ENCODE data around the gene MMP27.

Gene MMP27

GRCh38 chr11:102703826-102704493 lies 1.6 kb downstream of the MMP27 start:
- no peak for DNase-seq (ENCODE audit: low spot score)

DNA sequence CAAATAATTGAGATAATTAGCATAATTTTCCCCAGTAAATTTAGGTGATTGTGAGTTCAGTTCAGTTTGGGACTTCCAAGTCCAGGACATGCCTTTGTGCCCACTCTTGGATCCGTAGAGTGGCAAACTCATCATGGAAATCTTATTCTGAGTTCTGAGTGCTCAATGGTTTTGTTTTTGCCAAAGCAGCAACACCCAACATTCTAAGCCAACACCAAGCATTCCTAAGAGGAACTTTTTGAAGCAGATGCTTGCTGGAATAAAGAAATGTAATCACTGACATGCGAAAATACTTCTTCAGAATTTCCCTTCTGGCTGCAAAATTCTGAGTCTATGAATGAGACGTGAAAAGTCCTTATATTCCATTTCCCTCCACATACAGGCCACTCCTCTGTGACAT lies 10.4 kb downstream of the MMP27 start:
- no peak for DNase-seq (ENCODE audit: low spot score)

DNA sequence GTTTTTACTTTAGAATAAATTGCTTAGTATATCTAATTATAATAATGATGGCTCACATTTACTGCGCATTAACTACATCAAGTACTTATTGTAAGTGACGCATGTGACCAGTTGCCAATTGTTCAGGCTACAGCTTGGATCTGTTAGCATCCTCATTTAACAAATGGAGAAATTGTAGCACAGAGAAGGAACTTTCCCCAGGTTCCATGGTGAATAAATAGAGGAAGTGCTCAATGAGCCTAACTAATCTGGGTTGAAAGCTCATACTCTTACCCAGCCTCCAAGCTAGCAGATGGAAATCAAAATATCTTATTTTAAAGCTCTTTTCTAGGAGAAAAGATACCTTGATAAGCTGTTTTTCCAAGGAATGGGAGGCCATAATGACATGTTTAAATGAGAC lies 19.8 kb downstream of the MMP27 start:
- no peak for DNase-seq (ENCODE audit: low spot score)

- no peak for DNase-seq (ENCODE audit: low spot score)
These were observed 20.2 kb downstream of the MMP27 start for GRCh38 chr11:102685338-102685737.

DNA sequence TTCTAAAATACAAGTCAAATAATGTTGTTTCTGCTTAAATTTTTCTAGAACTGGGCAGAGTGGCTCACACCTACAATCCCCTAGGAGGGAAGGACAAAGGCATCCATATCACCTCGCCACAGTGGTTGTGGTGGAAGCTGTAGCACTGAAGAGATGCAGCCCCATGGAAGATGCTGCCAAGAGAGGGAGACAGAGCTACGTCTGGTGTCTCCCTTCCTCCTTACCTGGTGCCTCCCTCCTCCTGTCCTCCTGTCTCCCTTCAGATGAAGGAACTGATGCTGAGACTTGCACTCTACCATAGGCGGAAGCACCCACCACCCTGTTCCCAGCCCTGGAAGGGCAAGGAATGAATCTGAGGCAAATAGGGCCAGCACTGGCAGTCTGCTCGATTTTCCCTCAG lies 22.3 kb downstream of the MMP27 start:
- no peak for DNase-seq (ENCODE audit: low spot score)

GRCh38 chr11:102680945-102681344 lies 24.6 kb downstream of the MMP27 start:
- DNase-seq (ENCODE audit: low spot score), result peak; percentile 38

DNA sequence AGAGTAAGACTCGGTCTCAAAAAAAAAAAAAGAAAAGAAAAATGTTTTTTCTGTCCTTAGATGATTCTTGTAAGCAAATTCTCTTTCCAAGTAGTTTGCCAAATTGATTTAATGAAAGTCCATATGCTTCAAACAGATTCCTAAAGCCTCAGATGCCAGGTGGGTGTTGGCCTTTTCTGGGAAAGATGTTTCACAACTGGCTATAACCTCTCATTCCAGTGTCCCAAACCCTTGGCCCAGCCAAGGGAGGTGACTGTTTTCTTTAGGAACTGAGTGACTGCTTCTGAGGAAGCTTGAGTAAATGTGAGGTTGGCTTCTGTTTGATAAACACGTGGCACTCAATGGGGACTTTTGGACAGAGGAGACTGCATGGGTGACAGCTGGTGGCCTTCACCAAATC lies 27.5 kb downstream of the MMP27 start:
- DNase-seq (ENCODE audit: low spot score), result no peak

GRCh38 chr11:102676084-102676483 lies 29.5 kb downstream of the MMP27 start:
- no peak for DNase-seq (ENCODE audit: low spot score)

DNA sequence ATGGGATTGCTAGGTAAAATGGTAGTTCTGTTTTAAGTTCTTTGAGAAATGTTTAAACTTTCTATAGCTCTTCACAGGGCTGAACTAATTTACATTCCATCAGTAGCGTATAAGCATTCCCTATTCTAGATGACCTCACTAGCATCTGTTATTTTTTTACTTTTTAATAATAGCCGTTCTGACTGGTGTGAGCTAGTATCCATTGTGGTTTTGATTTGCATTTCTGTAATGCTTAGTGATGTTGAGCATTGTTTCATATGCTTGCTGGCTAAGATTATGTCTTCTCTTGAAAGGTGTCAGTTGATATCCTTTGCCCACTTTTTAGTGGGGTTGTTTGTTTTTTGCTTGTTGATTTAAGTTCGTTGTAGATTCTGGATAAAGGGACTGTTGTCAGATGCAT lies 35.9 kb downstream of the MMP27 start:
- DNase-seq (ENCODE audit: low spot score), result no peak

- DNase-seq (ENCODE audit: low spot score), result peak; percentile 70
These were observed 39.1 kb downstream of the MMP27 start for GRCh38 chr11:102666331-102666957.

DNA sequence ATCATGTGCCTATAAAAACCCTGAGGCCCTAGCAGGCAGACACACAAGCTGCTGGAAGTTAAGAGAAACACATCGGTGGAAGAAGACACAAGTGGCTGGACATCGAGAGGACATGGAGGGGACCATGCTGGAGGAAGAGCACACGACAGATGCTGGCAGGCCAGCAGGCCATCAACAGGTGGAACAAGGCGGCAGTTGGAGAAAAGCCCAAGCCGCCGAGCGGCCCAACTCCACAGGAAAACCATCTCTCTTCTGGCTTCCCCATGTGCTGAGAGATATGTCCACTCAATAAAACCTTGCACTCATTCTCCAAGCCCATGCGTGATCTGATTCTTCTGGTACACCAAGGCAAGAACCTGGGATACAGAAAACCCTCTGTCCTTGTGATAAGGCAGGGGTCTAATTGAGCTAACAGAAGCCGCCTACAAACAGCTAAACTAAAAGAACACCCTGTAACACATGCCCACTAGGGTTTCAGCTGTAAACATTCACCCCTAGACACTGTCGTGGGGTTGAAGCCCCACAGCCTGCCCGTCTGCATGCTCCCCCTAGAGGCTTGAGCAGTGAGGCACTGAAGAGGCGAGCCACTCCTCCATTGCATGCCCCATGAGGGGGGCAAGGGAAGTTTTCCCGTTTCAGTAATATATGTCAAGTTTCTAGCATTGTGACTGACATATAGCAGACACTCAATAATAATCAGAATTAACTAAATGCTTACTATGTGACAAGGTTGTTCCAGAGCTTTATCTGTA lies 41.4 kb downstream of the MMP27 start:
- DNase-seq (ENCODE audit: low spot score), result no peak

GRCh38 chr11:102662607-102663006 lies 43.0 kb downstream of the MMP27 start:
- no peak for DNase-seq (ENCODE audit: low spot score)

DNA sequence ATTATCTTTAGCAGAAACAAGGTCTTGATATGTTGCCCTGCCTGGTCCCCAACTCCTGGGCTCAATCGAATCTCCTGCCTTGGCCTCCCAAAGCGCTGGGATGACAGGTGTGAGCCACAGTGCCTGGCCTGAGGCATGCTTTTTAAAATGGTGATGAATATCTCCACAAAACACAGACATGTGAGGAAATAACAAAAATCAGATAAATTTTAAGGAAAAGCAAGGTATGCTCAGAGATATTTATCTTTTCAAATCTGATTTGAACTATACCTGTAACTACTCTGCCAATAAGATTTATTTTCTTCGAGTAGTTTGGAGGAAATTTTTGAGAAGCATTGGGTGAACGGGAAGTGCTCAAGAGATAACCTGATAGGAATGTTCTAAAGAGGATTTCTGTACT lies 44.5 kb downstream of the MMP27 start:
- no peak for DNase-seq (ENCODE audit: low spot score)

DNA sequence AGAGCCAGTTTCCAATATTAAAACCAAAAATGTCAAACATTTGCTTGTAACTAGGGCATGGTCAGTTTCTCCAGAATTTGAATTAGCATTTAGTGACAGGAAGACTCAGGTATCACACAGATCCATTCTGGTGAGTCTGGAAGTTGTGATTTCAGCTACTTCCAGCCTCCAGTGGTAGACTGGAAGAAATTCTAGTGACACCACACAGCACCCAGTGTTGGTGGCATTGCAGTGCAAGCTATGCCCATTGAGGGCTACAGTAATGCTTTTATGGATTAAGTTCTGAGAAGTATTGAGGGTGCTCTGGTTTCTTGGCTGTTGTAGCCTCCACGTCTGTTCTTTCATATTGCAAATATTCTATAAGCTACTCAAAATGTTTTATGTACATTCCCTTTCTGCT lies 49.0 kb downstream of the MMP27 start:
- DNase-seq (ENCODE audit: low spot score), result no peak

DNA sequence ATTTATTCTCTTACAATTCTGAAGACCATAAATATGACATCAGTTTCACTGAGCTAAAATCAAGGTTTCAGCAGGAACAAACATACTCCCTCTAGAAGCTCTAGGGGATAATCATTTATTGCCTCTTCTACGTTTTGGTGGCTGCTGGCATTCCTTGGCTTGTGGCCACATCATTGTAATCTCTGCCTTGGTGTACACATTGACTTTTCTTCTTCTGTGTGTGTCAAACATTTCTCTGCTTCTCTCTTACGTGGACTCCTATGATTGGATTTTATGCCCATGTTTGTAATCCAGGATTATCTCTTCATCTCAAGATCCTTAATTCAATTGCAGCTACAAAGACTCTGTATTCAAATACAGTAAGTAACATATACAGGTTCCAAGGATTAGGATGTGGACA lies 50.0 kb downstream of the MMP27 start:
- no peak for DNase-seq (ENCODE audit: low spot score)

- DNase-seq (ENCODE audit: low spot score), result no peak
These were observed 50.8 kb downstream of the MMP27 start for GRCh38 chr11:102654761-102655160.

DNA sequence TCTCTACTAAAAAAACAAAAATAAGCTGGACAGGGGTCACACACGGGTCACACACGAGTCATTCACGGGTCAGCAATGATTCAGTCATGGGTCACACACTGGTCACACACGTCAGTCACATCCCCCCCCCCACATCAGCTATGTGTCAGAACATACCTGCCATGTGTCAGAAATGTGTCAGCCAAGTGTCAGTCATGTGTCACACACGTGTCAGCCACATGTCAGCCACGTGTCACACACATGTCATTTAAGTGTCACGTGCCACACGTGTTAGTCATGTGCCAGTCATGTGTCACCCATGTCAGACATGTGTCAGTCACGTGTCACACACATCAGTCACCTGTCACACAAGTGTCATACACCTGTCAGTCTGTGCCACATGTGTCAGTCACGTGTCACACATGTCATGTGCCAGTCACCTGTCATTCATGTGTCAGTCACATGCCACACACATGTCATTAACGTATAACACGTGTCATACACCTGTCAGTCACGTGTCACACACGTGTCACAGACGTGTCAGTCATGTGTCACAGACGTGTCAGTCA lies 51.8 kb downstream of the MMP27 start:
- no peak for DNase-seq (ENCODE audit: low spot score)

DNA sequence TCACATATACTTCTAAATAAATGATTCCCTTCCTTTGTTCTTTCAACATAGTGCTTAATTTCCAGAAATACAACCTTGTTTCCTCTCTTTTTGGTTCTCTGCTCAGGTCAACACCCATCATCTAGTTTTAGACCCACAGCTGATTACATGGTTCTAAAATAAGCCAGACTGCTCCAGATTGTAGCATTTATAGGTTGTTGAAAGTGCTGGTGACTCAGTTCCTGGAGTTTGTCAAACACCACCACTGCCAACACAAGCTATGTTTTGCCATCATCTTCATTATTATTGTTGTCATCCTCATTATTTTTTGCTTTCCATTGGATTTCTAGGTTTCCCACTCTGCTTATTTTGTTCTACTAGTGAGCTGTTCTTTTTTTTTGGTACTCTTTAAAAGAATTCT lies 58.1 kb downstream of the MMP27 start:
- DNase-seq (ENCODE audit: low spot score), result no peak

DNA sequence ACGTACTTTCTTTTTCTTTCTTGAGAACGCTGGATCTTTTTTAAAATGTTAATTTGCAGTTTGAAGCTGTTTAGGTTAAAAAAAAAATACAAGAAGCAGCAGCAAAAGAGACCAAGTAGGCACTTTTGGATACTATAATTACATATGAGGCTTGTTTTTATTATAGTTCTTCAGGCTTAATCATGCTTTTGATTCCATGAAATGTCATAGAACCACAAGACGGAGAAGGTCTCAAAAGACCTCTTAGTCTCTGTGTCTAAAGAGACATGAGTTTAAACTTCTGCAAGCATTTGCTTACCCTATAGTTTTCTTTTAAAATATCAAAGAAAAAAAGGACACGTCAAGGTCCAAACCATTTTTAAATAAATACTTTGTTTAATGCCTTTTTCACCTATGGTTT lies 61.6 kb downstream of the MMP27 start:
- no peak for DNase-seq (ENCODE audit: low spot score)
